GM12878 (cell line): ENCODE measurements around the gene CREBBP. TPM values are rescaled to one million over a fixed set of nuclear protein-coding genes. Genes with fewer than 3 reads are reported as not detected.

Experiments used
- ATAC-seq: fragments of 200-7000 bp; cut with Tn5 transposase; 3 replicates; pipeline ENCODE4 v1.9.1; 2020; ENCODE audit warnings: mild to moderate bottlenecking, moderate library complexity
- BruUV-seq: library from RNA; stranded (reverse); fragments of 400-500 nt; replicated peaks from 2 replicates; lab custom pipeline; 2021; lab: Mats Ljungman, UMichigan
- CTCF ChIA-PET: fragments of 300-600 bp; sonication (Branson Sonifier 250); formaldehyde crosslinking; extraction: SDS; loops from one replicate; lab custom pipeline; 2021; ENCODE audit warnings: inconsistent platforms; lab: Yijun Ruan, JAX
- POLR2A ChIA-PET: fragments of 350-600 bp; formaldehyde crosslinking; extraction: SDS; loops from one replicate; lab custom pipeline; 2021; ENCODE audit warnings: inconsistent platforms; lab: Charles Lee
- RAD21 ChIA-PET: fragments of 300-600 bp; sonication (Branson Sonifier 250); formaldehyde crosslinking; loops from one replicate; lab custom pipeline; 2023; ENCODE audit warnings: antibody characterized with exemption; ENCODE audit not compliant: unreplicated experiment; lab: Charles Lee
- SMC1A ChIA-PET: fragments of 300-600 bp; sonication (Branson Sonifier 250); formaldehyde crosslinking; loops from one replicate; lab custom pipeline; 2023; ENCODE audit not compliant: unreplicated experiment, uncharacterized antibody; lab: Charles Lee
- DNase-seq: peaks from one replicate; pipeline ENCODE4 v3.0.0-alpha.2; 2011; ENCODE audit warnings: low read depth, low spot score
- FAIRE-seq: peaks from 3 replicates; lab custom pipeline; 2011; peaks lifted over from hg19 to GRCh38; lab: Jason Lieb, UNC
- H2AFZ ChIP-seq: 2 replicates; pipeline ENCODE4 v1.6.0; 2011; ENCODE audit warnings: low read depth, low read length, control low read depth; ENCODE audit not compliant: control insufficient read depth
- H3K27ac ChIP-seq: 2 replicates; pipeline ENCODE4 v1.5.1; 2011; ENCODE audit warnings: control low read depth; ENCODE audit not compliant: control insufficient read depth, insufficient read depth
- H3K27me3 ChIP-seq, 2 experiments: replicated peaks in 1 of 2; 2 replicates each; pipeline versions ENCODE4 v1.6.0 to v1.6.1; 2011; ENCODE audit warnings: low read length in 1 of 2; ENCODE audit not compliant: control insufficient read depth in 2 of 2, insufficient read depth in 2 of 2
- H3K36me3 ChIP-seq, 2 experiments: 2 replicates each; pipeline ENCODE4 v1.5.1; 2011; ENCODE audit warnings: low read length in 1 of 2; ENCODE audit not compliant: control insufficient read depth in 2 of 2, insufficient read depth in 2 of 2
- H3K4me1 ChIP-seq: 2 replicates; pipeline ENCODE4 v1.6.1; 2011; ENCODE audit warnings: mild to moderate bottlenecking, low read length, moderate library complexity, mixed read lengths; ENCODE audit not compliant: control insufficient read depth, insufficient read depth
- H3K4me2 ChIP-seq: 2 replicates; pipeline ENCODE4 v1.6.0; 2011; ENCODE audit warnings: control low read depth; ENCODE audit not compliant: control insufficient read depth, insufficient read depth
- H3K4me3 ChIP-seq: fragments of 200-600 bp; sonication (generic); 2 replicates; pipeline ENCODE4 v1.5.1; 2016
- H3K79me2 ChIP-seq: 2 replicates; pipeline ENCODE4 v1.6.0; 2011; ENCODE audit warnings: low read length; ENCODE audit not compliant: control insufficient read depth, insufficient read depth
- H3K9ac ChIP-seq: 2 replicates; pipeline ENCODE4 v1.8.0; 2011; ENCODE audit warnings: low read length, control low read depth, mixed read lengths; ENCODE audit not compliant: control insufficient read depth, insufficient read depth
- H3K9me3 ChIP-seq: replicated peaks from 3 replicates; pipeline ENCODE4 v1.5.1; 2011; ENCODE audit warnings: mild to moderate bottlenecking, low read length; ENCODE audit not compliant: control insufficient read depth, insufficient read depth
- H4K20me1 ChIP-seq: 2 replicates; pipeline ENCODE4 v1.6.0; 2011; ENCODE audit not compliant: control insufficient read depth, insufficient read depth
- ATF7 ChIP-seq: fragments of 450-650 bp; IDR thresholded peaks from 2 replicates; pipeline ENCODE4 v1.6.1; 2016; ENCODE audit warnings: low read depth, mild to moderate bottlenecking
- CEBPZ ChIP-seq: fragments of 150-350 bp; IDR thresholded peaks from 2 replicates; pipeline ENCODE4 v1.6.1; 2016; ENCODE audit warnings: low read depth, low read length
- MYB ChIP-seq: fragments of 150-350 bp; IDR thresholded peaks from 2 replicates; pipeline ENCODE4 v1.6.1; 2014; ENCODE audit warnings: mild to moderate bottlenecking, low read depth, low read length, borderline replicate concordance
- USF1 ChIP-seq: IDR thresholded peaks from 2 replicates; pipeline ENCODE4 v1.6.1; 2011; ENCODE audit warnings: borderline replicate concordance, low read depth, mild to moderate bottlenecking, moderate library complexity, mixed read lengths, low read length; ENCODE audit not compliant: insufficient read depth; ENCODE audit errors: extremely low read length
- ZBED1 ChIP-seq: IDR thresholded peaks from 2 replicates; pipeline ENCODE4 v1.6.1; 2016; ENCODE audit warnings: borderline replicate concordance
- ZBTB40 ChIP-seq: fragments of 450-650 bp; IDR thresholded peaks from 2 replicates; pipeline ENCODE4 v1.6.1; 2016; ENCODE audit warnings: mild to moderate bottlenecking, moderate library complexity, borderline replicate concordance
- ZNF217 ChIP-seq: fragments of 450-650 bp; IDR thresholded peaks from 2 replicates; pipeline ENCODE4 v1.6.1; 2017; ENCODE audit warnings: antibody characterized with exemption, mild to moderate bottlenecking
- WGBS: methylation state at CpG from one replicate; pipeline ENCODE4 v1.1.6; 2016; ENCODE audit warnings: low lambda C conversion rate; ENCODE audit not compliant: insufficient replicate concordance, insufficient coverage; ENCODE audit errors: missing lambda C conversion rate; 5-methylcytosine and 5-hydroxymethylcytosine counted together
- in situ Hi-C: fragments of 300-500 bp; cut with MboI; formaldehyde crosslinking; loops from 9 replicates; pipeline ENCODE4 v1.14.3; 2018; ENCODE audit warnings: mixed read lengths
- intact Hi-C: fragments of 100-400 bp; cut with micrococcal nuclease; formaldehyde crosslinking; loops from one replicate; pipeline ENCODE4 v1.14.2; 2022; ENCODE audit not compliant: unreplicated experiment
- polyA plus RNA-seq, 11 experiments: library from polyadenylated mRNA; depleted of rRNA in 4 of 11; unstranded in 6 of 11; stranded (reverse) in 5 of 11; fragments of >200 nt; fragmentation: Nextera tagmentation in 4 of 11; fragmentation: Illumina TruSeq in 1 of 11; extraction: Ambion mirVana in 4 of 11; extraction: Trizol in 1 of 11; gene quantifications; 1 replicate in 1 of 11; 2 replicates in 10 of 11; pipeline versions ENCODE4 v1.2.1 to v1.2.3, GENCODE V29; 2011 to 2016; ENCODE audit warnings: inconsistent platforms in 2 of 11, missing spikeins in 2 of 11, low read depth in 1 of 11
- total RNA-seq, 4 experiments: library from RNA; depleted of rRNA in 3 of 4; stranded (reverse); fragments of >200 nt in 3 of 4; fragmentation: Illumina TruSeq in 1 of 4; extraction: Trizol in 1 of 4; gene quantifications; 2 replicates each; pipeline versions ENCODE4 v1.2.1 to v1.2.3, GENCODE V29; 2013 to 2021
- TF ChIP-seq, protein P1 (sequence below): fragments of 450-650 bp; formaldehyde crosslinking; IDR thresholded peaks from 2 replicates; pipeline ENCODE4 v1.4.0; 2020; ENCODE audit warnings: mild to moderate bottlenecking, moderate library complexity
- TF ChIP-seq, protein P2 (sequence below): fragments of 450-650 bp; IDR thresholded peaks from 2 replicates; pipeline ENCODE4 v1.6.1; 2016; ENCODE audit warnings: mild to moderate bottlenecking

The CREBBP gene
- total and polyA plus RNA-seq, 10 of the 15 experiments (the other 5 are each of a cell fraction or from before 2014, with no cell fraction given) = 3.4 to 32.7 (median 7.9) TPM

- ChIA-PET POLR2A (interaction anchor here (0.6 kb wide), 1 partner anchor 72 kb away, joined by 3 read pairs; no protein-coding TSS in a partner anchor), RAD21 (no interaction called here), CTCF (interaction anchor here (1.6 kb wide), 1 partner anchor 54 kb away, joined by 3 read pairs; no protein-coding TSS in a partner anchor), SMC1A (no interaction called here)
- in situ Hi-C loops (no loop called here), intact Hi-C loops (no loop called here)
- peaks cover 46% of the 10 kb centered on the region for H3K79me2 ChIP-seq
- no peak for FAIRE-seq
- no peak overlapping the region for H3K27ac ChIP-seq
- no peaks in the 10 kb centered on the region; the same call in 1 of the 2 replicates for H4K20me1 ChIP-seq
- no peaks in the 10 kb centered on the region for H3K4me1 ChIP-seq
- no peaks in the 10 kb centered on the region for H3K27me3 ChIP-seq
- no peak overlapping the region for H3K4me3 ChIP-seq
- no peak overlapping the region for H3K9ac ChIP-seq
- WGBS = 90% methylated on average over 7 of the region's 7 CpGs
- H3K9me3 ChIP-seq = peaks cover 14% of the 10 kb centered on the region
- H3K4me2 ChIP-seq = no peak overlapping the region
- no peak for ATAC-seq
- no peak for DNase-seq
- BruUV-seq = no TSS peak
- peaks cover 0 to 3% of the 10 kb centered on the region in 2 experiments; a peak in 2 of 4 replicates for H3K36me3 ChIP-seq
- no peak overlapping the region for H2AFZ ChIP-seq
- TF ChIP-seq USF1 (no peak), ZBTB40 (no peak), ZBED1 (no peak), ZNF217 (no peak), MYB (no peak), CEBPZ (no peak), ATF7 (no peak)
- TF ChIP-seq, protein P1, sequence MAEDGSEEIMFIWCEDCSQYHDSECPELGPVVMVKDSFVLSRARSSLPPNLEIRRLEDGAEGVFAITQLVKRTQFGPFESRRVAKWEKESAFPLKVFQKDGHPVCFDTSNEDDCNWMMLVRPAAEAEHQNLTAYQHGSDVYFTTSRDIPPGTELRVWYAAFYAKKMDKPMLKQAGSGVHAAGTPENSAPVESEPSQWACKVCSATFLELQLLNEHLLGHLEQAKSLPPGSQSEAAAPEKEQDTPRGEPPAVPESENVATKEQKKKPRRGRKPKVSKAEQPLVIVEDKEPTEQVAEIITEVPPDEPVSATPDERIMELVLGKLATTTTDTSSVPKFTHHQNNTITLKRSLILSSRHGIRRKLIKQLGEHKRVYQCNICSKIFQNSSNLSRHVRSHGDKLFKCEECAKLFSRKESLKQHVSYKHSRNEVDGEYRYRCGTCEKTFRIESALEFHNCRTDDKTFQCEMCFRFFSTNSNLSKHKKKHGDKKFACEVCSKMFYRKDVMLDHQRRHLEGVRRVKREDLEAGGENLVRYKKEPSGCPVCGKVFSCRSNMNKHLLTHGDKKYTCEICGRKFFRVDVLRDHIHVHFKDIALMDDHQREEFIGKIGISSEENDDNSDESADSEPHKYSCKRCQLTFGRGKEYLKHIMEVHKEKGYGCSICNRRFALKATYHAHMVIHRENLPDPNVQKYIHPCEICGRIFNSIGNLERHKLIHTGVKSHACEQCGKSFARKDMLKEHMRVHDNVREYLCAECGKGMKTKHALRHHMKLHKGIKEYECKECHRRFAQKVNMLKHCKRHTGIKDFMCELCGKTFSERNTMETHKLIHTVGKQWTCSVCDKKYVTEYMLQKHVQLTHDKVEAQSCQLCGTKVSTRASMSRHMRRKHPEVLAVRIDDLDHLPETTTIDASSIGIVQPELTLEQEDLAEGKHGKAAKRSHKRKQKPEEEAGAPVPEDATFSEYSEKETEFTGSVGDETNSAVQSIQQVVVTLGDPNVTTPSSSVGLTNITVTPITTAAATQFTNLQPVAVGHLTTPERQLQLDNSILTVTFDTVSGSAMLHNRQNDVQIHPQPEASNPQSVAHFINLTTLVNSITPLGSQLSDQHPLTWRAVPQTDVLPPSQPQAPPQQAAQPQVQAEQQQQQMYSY = no peak
- TF ChIP-seq, protein P2, sequence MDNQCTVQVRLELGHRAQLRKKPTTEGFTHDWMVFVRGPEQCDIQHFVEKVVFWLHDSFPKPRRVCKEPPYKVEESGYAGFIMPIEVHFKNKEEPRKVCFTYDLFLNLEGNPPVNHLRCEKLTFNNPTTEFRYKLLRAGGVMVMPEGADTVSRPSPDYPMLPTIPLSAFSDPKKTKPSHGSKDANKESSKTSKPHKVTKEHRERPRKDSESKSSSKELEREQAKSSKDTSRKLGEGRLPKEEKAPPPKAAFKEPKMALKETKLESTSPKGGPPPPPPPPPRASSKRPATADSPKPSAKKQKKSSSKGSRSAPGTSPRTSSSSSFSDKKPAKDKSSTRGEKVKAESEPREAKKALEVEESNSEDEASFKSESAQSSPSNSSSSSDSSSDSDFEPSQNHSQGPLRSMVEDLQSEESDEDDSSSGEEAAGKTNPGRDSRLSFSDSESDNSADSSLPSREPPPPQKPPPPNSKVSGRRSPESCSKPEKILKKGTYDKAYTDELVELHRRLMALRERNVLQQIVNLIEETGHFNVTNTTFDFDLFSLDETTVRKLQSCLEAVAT = no peak
Measured at GRCh38 chr16:3835089-3835602, 45.4 kb downstream of the CREBBP start.
